Stimulated activated CD4-positive, alpha-beta T cell treated with anti-CD3 and anti-CD28 coated beads, Interleukin-15, amount 100 ng/mL, for 24 hours (primary cell): ENCODE results near the gene TAF10.

Experiments
- DNase-seq: peaks from one replicate; pipeline ENCODE4 v3.0.0-alpha.2; 2020

Gene TAF10

DNA sequence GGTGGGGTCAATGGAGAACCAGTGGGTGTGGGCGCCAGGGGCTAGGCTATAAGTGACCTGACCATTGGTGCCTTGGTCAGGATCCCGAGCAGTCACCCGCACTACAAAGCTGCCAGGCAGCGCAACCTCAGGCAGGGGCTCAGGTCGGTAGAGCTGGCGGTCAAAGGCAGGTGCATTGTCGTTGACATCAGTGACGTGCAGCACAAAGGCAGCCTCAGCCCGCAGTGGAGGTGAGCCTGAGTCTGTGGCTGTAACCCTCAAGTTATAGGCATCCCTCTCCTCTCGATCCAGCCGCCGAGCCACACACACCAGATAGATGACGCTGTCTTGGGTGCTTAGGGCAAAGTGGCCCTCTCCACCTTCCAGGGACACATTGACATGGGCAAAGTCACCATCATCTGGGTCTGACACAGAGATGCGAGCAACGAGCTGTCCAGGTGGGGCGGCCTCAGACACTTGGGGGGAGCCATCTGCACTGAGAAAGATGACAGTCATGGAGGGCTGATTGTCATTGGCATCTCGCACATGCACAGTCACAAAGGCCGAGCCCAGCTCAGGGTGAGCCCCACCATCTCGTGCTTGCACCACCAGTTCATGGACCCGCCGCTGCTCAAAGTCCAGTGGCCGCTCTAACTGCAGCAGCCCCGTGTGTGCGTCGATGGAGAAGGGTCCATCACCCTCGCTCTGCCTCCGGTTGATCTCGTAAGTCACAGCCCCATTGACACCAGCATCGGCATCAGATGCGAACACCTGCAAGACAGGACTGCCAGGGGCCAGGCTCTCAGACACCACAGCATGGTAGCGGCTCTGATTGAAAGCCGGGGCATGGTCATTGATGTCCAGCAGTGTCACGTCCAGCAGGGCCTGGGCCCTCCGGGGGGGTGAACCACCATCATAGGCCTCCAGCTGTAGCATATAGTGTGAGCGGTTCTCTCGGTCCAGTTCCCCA is 28.3 kb upstream of the TAF10 start:
- no peak for DNase-seq

DNA sequence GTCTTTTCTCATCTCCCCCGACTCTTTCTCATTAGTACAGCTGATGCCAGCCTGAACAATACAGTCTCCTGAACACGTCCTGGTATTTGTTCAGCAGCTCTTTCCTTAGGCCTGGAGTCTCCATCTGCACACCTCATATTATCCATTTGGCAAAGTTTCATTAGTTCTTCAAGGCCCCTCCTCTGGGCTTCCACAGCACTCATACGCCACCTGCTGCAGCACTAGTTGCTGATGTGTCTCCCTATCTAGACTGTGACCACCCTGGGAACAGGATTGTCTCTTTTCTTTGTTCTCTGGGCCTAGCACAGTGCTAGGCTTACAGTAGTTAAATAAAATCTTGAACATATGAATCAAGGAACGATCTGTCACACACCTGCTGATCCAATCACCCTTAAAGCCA is 26.4 kb upstream of the TAF10 start:
- DNase-seq: no peak

DNA sequence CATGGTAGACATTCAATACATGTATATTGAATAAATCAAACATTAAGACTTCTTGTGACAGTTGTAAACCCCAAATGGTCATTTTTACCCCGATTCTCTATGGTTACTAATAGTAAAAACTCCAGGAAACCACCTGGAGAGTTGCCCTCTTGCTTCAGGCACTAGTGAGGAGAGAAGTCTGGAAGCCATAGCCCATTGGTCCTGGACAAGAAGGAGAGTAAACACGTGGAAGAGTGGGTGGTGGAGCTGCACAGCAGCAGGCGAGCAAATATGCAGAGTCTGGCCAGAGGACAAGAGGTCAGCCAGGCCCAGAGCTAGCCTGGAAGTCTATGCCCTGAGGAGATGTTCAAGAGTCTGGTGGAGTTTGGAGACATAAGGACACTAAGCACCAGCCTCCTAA is 25.9 kb upstream of the TAF10 start:
- DNase-seq: no peak

GRCh38 chr11:6636480-6636879 is 24.5 kb upstream of the TAF10 start:
- DNase-seq: no peak

DNA sequence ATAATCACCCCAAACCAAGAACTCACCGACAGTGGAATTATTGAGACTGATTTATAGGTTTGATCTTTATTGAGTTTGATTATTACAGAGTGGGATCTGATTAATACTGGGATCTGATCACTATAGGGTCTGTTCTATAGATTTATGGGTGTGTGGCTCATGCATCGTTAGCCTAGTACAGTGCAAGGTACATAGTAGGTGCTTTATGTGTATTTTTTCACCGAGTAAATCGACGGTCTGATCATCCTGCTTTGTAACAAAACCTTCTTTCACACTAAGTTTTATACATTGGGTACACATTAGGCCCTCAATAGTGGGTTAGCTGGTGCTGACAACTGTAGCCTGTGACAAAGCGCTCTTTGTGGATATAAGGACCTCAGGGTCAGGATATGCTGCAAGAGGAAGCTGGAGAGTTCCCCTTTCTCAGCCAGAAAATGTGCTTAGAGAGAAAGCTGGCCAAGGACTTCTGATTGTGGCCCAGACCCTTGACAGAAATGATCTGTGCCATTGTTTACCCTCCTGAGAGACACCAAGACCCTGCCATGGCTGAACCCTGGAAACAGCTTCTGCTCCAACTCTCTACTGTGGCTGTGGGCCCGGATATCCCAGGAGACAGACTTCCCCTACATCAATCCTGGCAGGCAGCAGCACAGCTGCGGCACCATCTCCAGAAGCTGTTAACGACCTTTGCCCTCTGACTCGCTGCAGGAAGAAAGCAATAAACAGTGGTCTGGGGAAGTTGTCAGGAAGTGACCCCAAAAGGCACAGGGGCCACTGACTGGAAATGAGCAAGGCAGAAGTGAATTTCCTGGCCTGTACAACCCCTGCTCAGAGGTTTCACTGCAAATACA is 23.3 kb upstream of the TAF10 start:
- no peak for DNase-seq

DNA sequence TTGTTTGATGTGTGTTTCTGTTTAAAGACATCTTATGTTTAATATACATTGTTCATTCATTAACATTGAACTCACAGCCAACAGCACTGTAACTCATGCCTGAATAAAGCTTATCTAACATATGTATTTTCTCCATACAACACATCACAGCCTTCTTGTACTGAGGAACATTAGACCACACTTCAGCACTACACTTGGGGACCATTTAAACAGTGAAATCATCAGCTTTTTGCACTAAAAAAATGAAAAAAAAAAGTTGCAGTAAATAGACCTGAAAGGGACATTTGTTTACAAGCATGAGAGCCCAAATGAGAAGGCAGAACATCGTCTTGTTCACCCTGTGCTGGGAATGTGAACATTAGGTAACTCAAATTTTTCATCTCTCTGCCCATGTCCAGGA is 22.5 kb upstream of the TAF10 start:
- DNase-seq: no peak

DNA sequence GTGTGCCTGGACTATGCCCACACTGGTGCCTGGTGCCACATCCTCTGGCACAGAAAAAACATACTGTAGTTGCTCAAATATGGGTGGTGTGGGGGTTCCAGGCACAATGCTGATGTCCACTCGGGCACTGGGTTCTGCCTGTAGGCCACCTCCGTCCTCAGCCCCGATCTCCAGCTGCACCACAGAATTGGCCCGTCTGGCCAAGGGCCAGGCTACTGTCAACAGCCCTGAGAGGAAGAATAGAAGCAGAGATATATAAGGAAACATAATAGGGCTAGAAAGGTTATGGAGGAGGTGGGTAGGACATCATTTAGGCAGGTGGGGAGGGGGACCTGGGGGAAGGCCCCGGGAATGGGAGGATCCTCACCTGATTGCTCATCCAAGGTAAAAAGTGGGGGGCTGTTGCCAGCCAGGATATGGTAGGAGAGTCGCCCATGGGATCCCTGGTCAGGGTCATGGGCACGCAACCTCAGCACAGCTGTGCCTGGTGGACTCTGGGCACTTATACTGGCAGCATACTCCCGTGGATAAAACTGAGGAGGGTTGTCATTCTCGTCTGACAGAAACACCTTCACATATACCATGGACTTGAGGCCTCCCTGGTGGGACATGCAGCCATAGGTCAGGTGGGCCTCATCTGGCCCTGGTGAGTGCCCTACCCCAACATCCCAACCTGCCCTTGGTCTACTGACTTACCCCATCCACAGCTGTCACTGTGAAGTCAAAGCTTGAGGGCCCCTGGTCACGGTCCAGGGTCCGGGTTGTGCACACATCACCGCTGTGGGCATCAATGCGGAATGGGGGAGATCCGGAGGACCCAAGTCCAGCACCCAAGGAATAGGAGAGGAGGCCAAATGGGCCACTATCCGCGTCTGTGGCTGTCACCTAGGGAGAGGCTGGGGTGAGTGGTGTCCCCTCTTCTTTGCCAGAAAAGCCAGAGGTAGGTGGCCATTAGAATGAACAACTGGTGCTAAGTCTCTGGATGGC is 21.7 kb upstream of the TAF10 start:
- no peak for DNase-seq

- DNase-seq: no peak
Measured at GRCh38 chr11:6632116-6633073, 20.4 kb upstream of the TAF10 start.

GRCh38 chr11:6631361-6631890 is 19.4 kb upstream of the TAF10 start:
- DNase-seq: no peak

GRCh38 chr11:6630632-6631291 is 18.7 kb upstream of the TAF10 start:
- DNase-seq: no peak

DNA sequence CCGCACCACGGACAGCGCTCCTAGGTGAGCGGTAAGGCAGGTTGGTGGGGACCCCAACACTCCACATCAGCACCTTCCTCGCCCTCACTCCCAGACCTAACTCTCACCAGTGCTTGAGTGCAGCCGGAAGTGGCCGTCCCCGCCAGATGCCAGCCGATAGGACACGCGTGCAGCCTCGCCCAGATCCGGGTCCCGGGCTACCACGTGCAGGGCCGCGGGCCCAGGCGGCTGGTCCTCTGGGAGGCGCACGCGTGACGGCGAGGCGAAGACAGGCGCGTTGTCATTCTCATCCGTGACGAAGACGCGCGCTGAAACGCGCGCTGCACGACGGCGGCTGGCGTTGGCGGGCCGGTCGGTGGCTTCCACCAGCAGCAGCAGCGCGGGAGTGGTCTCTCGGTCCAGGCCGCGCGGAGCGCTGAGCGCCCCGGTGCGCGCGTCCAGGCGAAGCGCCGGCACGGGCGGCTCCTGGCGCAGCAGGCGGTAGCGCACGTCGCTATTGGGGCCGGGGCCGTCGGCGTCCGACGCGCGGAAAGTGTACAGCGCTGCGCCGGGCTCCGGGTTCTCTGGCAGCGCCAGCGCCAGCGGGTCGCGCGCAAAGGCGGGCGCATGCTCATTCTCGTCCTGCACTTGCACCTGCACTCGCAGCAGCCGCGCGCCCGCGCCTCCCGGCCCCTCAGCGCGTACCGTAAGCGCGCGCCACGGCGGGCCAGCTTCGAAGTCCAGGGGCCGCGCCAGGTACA is 18.0 kb upstream of the TAF10 start:
- DNase-seq: no peak

- DNase-seq: no peak
Measured at GRCh38 chr11:6629573-6629891, 17.5 kb upstream of the TAF10 start.

GRCh38 chr11:6628526-6628925 is 16.5 kb upstream of the TAF10 start:
- DNase-seq: no peak

- DNase-seq: no peak
Measured at GRCh38 chr11:6627762-6628241, 15.8 kb upstream of the TAF10 start.

DNA sequence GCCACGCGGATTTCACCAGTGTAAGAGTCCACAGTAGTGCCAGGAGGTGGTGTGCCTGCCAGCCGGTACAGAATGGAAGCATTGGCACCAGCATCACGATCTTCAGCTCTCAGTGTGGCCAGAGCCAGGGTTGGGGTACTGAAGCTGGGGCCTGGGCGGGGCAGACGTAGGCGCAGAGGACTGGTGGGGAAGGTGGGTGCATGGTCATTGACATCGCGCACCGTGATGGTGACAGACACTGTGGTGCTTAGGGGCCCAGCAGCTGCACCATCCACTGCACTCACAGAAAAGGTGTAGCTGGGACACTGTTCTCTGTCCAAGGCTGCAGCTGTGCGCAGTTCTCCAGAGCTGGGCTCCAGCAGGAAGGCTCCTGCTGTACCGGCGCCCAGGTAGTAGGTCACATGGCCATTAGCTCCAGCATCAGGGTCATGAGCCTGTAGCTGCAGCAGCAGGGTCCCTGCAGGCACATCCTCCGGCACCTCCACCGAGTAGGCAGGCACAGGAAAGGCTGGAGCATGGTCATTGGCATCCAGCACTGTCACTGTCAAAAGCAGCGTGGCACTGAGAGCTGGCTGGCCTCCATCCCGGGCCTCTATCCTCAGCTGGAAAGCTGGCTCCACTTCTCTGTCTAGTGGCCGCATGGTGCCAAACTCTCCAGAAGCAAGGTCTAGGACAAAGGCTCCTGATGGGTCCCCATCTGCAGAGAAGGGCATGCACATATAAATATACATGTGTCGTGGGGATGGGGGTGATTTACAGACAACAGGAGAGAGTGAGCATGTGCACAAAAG is 15.2 kb upstream of the TAF10 start:
- no peak for DNase-seq

GRCh38 chr11:6625832-6626420 is 13.9 kb upstream of the TAF10 start:
- DNase-seq: no peak

GRCh38 chr11:6625156-6625831 is 13.3 kb upstream of the TAF10 start:
- DNase-seq: no peak
